ENCODE data around the gene COL4A4. TPM values are rescaled to one million over a fixed set of nuclear protein-coding genes. Genes with fewer than 3 reads are reported as not detected.

The COL4A4 gene
- total RNA-seq, 6 donors from 2014 or later = 22.0 to 31.2 (median 26.1) TPM

DNA sequence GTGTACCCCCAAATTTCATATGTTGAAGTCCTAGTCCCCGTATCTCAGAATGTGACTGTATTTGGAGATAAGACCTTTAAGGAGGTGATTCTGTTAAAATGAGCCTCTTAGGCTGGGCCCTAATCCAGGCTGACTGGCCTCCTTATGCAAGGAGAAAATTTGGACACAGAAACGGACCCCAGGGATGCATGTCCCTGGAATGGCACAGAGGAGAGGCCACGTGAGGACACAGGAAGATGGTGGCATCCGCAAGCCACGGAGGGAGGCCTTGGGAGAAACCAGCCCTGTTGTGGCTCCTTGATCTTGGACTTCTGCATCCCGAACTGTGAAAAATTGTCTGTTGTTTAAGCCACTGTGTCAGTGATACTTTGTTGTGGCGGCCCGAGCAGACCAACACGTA is 150.7 kb downstream of the COL4A4 start:
- Histone ChIP-seq H3K27me3 (no peaks in the 10 kb centered on the region), H3K9me3 (no peaks in the 10 kb centered on the region), H3K36me3 (no peaks in the 10 kb centered on the region), H3K4me1 (no peaks in the 10 kb centered on the region), H3K4me3 (no peak overlapping the region), H3K27ac (no peak overlapping the region)
- no peak for TF ChIP-seq CTCF (IDR thresholded peaks at IDR 0.05)
- TF ChIP-seq POLR2AphosphoS5 (IDR thresholded peaks at IDR 0.05) = no peak
- TF ChIP-seq EP300 (IDR thresholded peaks at IDR 0.05) = no peak
- TF ChIP-seq POLR2A (IDR thresholded peaks at IDR 0.05) = no peak
- no peak for ATAC-seq (ENCODE audit: low FRiP score in 2 of 2)
- 86 to 92% methylated on average over 9 of the region's 9 CpGs for WGBS, 2 donors
- no peak for DNase-seq

GRCh38 chr2:227010433-227010832 is 153.6 kb downstream of the COL4A4 start:
- Histone ChIP-seq H3K9me3 (no peaks in the 10 kb centered on the region), H3K27ac (no peak overlapping the region), H3K27me3 (no peaks in the 10 kb centered on the region), H3K36me3 (no peaks in the 10 kb centered on the region), H3K4me1 (no peaks in the 10 kb centered on the region), H3K4me3 (no peak overlapping the region)
- no peak for ATAC-seq (ENCODE audit: low FRiP score in 2 of 2)
- TF ChIP-seq POLR2A (IDR thresholded peaks at IDR 0.05) (no peak), CTCF (IDR thresholded peaks at IDR 0.05) (no peak), EP300 (IDR thresholded peaks at IDR 0.05) (no peak), POLR2AphosphoS5 (IDR thresholded peaks at IDR 0.05) (no peak)
- no peak for DNase-seq
- WGBS, 2 donors = 55 to 73% methylated on average over 3 of the region's 3 CpGs

DNA sequence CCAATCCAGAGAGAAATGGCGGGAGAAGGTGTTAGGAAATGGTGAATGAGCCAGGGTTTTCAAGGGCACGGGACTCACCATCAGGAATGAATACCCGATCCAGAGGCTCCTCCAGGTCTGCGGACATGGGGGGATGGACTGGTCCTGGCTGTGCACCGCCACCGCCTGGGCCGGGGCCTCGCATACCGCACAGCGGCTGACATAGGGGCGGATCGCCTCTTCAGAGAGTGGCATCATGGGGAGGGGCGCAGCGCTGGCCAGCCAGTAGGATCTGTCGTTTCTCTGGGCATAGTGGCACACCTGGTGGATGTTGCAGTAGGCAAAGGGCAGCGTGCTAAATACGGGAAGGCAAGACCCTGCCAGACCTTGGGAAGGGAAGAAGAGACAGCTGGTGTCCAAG is 156.1 kb downstream of the COL4A4 start:
- Histone ChIP-seq H3K27me3 (no peaks in the 10 kb centered on the region), H3K36me3 (no peaks in the 10 kb centered on the region), H3K27ac (no peak overlapping the region), H3K4me1 (no peaks in the 10 kb centered on the region), H3K9me3 (no peaks in the 10 kb centered on the region), H3K4me3 (no peak overlapping the region)
- peak in 1 of 2 donors; percentile 31 for ATAC-seq (ENCODE audit: low FRiP score in 2 of 2)
- DNase-seq = peak in 1 of 2 donors; percentile 80
- no peak for TF ChIP-seq POLR2AphosphoS5 (IDR thresholded peaks at IDR 0.05)
- 95 to 96% methylated on average over 17 of the region's 17 CpGs for WGBS, 2 donors

GRCh38 chr2:227007148-227007547 is 156.9 kb downstream of the COL4A4 start:
- TF ChIP-seq POLR2A (IDR thresholded peaks at IDR 0.05) (no peak), CTCF (IDR thresholded peaks at IDR 0.05) (no peak), EP300 (IDR thresholded peaks at IDR 0.05) (no peak), POLR2AphosphoS5 (IDR thresholded peaks at IDR 0.05) (no peak)
- ATAC-seq (ENCODE audit: low FRiP score in 2 of 2) (no peak), DNase-seq (no peak)
- 81 to 84% methylated on average over 9 of the region's 9 CpGs for WGBS, 2 donors
- Histone ChIP-seq H3K27ac (no peak overlapping the region), H3K27me3 (no peaks in the 10 kb centered on the region), H3K4me3 (no peak overlapping the region), H3K9me3 (no peaks in the 10 kb centered on the region), H3K4me1 (no peaks in the 10 kb centered on the region), H3K36me3 (no peaks in the 10 kb centered on the region)

DNA sequence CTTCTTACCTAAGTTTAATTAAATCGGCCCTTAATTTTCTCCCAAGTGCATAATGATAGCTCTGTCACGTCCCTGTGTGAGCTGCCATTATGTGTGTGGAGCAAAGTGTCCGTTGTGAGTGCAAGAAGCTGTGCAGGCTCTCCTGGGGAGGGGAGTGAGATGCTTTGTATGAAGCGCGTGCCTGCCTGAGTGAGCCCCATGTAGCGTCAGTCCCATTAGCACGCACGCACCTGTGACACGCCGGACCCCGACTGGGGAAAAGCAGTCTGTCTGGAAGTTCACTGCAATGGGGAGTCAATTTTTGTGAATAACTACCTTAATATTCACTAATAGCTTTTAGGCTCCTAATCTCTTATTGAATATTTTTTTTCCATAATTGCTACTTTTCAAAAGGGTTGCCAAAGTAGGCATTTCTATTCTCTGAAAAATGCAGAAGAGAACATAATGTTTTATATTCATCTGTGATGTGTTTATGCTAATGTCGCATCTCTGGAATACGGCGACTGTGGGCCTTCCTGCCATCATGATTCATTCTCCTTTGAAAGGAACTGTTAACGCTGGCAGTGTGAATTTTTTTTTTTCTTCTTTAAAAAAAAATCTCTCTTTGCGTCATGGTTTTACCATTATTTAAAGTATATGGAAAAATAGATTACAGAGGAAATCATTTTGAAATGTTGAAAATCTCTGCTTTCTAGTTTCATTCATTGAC is 157.7 kb downstream of the COL4A4 start:
- H3K4me3 ChIP-seq = no peak overlapping the region
- no peak for TF ChIP-seq EP300 (IDR thresholded peaks at IDR 0.05)
- no peak for TF ChIP-seq POLR2AphosphoS5 (IDR thresholded peaks at IDR 0.05)
- TF ChIP-seq POLR2A (IDR thresholded peaks at IDR 0.05) = no peak
- no peak for TF ChIP-seq CTCF (IDR thresholded peaks at IDR 0.05)

More for the DNA sequence above, 157.7 kb downstream of the COL4A4 start:
- Histone ChIP-seq H3K36me3 (no peaks in the 10 kb centered on the region), H3K9me3 (no peaks in the 10 kb centered on the region), H3K4me1 (no peaks in the 10 kb centered on the region), H3K27ac (no peak overlapping the region), H3K27me3 (no peaks in the 10 kb centered on the region)
- WGBS, 2 donors = 88 to 89% methylated on average over 16 of the region's 16 CpGs
- DNase-seq (peak in 1 of 2 donors; percentile 46), ATAC-seq (ENCODE audit: low FRiP score in 2 of 2) (no peak)

Data from upper lobe of left lung (tissue), 6 donors.